ENCODE results near the gene IWS1. TPM values are rescaled to one million over a fixed set of nuclear protein-coding genes. Genes with fewer than 3 reads are reported as not detected.

Gene IWS1
- total and polyA plus RNA-seq, 2 experiments from 2014 or later = 32.4 to 42.4 TPM

- no peaks in the 10 kb centered on the region for H3K27me3 ChIP-seq (replicated peaks; ENCODE audit: insufficient read depth)
- H2AFZ ChIP-seq = no peak overlapping the region
- no peak for DNase-seq
- no peaks in the 10 kb centered on the region for H3K4me1 ChIP-seq (ENCODE audit: insufficient read depth)
- no peak overlapping the region for H3K9ac ChIP-seq
- H3K4me2 ChIP-seq (ENCODE audit: unreplicated experiment) = no peak overlapping the region
- H3K9me2 ChIP-seq (ENCODE audit: insufficient read depth) = no peaks in the 10 kb centered on the region
- no peak overlapping the region for H3K27ac ChIP-seq
- in situ Hi-C loops (cut with MboI) = no loop called here
- 84% methylated on average over 13 of the region's 13 CpGs for WGBS, 2 experiments (ENCODE audit: low coverage in 1 of 2, low lambda C conversion rate in 2 of 2, missing lambda C conversion rate in 2 of 2)
- H4K20me1 ChIP-seq (ENCODE audit: insufficient read depth) = no peaks in the 10 kb centered on the region
- H3K4me3 ChIP-seq = no peak overlapping the region
- no peaks in the 10 kb centered on the region for H3K9me3 ChIP-seq (ENCODE audit: low read depth)
- H3K36me3 ChIP-seq (ENCODE audit: low read depth) = no peaks in the 10 kb centered on the region
- TF ChIP-seq EZH2 (IDR thresholded peaks at IDR 0.05; ENCODE audit: insufficient read depth, poor library complexity, severe bottlenecking) (no peak), EZH2phosphoT487 (IDR thresholded peaks at IDR 0.05; ENCODE audit: insufficient read depth, low read depth) (no peak)
- H3F3A ChIP-seq (ENCODE audit: insufficient read depth) = no peaks in the 10 kb centered on the region
- no peaks in the 10 kb centered on the region for H3K79me2 ChIP-seq (ENCODE audit: insufficient read depth)
Measured at GRCh38 chr2:127437781-127438726, 88.2 kb downstream of the IWS1 start.

- H3K4me3 ChIP-seq = no peak overlapping the region
- no peak overlapping the region for H3K9ac ChIP-seq
- H4K20me1 ChIP-seq (ENCODE audit: insufficient read depth) = no peaks in the 10 kb centered on the region
- 87 to 93% methylated on average over 9 of the region's 9 CpGs for WGBS, 2 experiments (ENCODE audit: low coverage in 1 of 2, low lambda C conversion rate in 2 of 2, missing lambda C conversion rate in 2 of 2)
- no peak overlapping the region for H3K4me2 ChIP-seq (ENCODE audit: unreplicated experiment)
- H3K79me2 ChIP-seq (ENCODE audit: insufficient read depth) = no peaks in the 10 kb centered on the region
- H3K36me3 ChIP-seq (ENCODE audit: low read depth) = no peaks in the 10 kb centered on the region
- no peaks in the 10 kb centered on the region for H3K9me2 ChIP-seq (ENCODE audit: insufficient read depth)
- in situ Hi-C loops (cut with MboI) = no loop called here
- no peaks in the 10 kb centered on the region for H3K4me1 ChIP-seq (ENCODE audit: insufficient read depth)
- H3F3A ChIP-seq (ENCODE audit: insufficient read depth) = no peaks in the 10 kb centered on the region
- no peak for TF ChIP-seq EZH2 (IDR thresholded peaks at IDR 0.05; ENCODE audit: insufficient read depth, poor library complexity, severe bottlenecking)
- TF ChIP-seq EZH2phosphoT487 (IDR thresholded peaks at IDR 0.05; ENCODE audit: insufficient read depth, low read depth) = no peak
- H2AFZ ChIP-seq = no peak overlapping the region
- no peaks in the 10 kb centered on the region for H3K27me3 ChIP-seq (replicated peaks; ENCODE audit: insufficient read depth)
- no peaks in the 10 kb centered on the region for H3K9me3 ChIP-seq (ENCODE audit: low read depth)
- no peak overlapping the region for H3K27ac ChIP-seq
- no peak for DNase-seq
Measured at GRCh38 chr2:127437056-127437455, 89.2 kb downstream of the IWS1 start.

GRCh38 chr2:127434515-127434914 lies 91.8 kb downstream of the IWS1 start:
- Histone ChIP-seq H3K9me2 (ENCODE audit: insufficient read depth) (no peaks in the 10 kb centered on the region), H3K79me2 (ENCODE audit: insufficient read depth) (no peaks in the 10 kb centered on the region), H4K20me1 (ENCODE audit: insufficient read depth) (no peaks in the 10 kb centered on the region), H3K36me3 (ENCODE audit: low read depth) (no peaks in the 10 kb centered on the region), H3K9ac (no peak overlapping the region), H3F3A (ENCODE audit: insufficient read depth) (no peaks in the 10 kb centered on the region), H3K4me2 (ENCODE audit: unreplicated experiment) (no peak overlapping the region), H3K9me3 (ENCODE audit: low read depth) (no peaks in the 10 kb centered on the region), H3K4me1 (ENCODE audit: insufficient read depth) (no peaks in the 10 kb centered on the region), H2AFZ (no peak overlapping the region), H3K27ac (no peak overlapping the region), H3K4me3 (no peak overlapping the region), H3K27me3 (replicated peaks; ENCODE audit: insufficient read depth) (no peaks in the 10 kb centered on the region)
- WGBS, 2 experiments (ENCODE audit: low coverage in 1 of 2, low lambda C conversion rate in 2 of 2, missing lambda C conversion rate in 2 of 2) = 95 to 96% methylated on average over 6 of the region's 6 CpGs
- no peak for DNase-seq
- no peak for TF ChIP-seq EZH2phosphoT487 (IDR thresholded peaks at IDR 0.05; ENCODE audit: insufficient read depth, low read depth)
- no peak for TF ChIP-seq EZH2 (IDR thresholded peaks at IDR 0.05; ENCODE audit: insufficient read depth, poor library complexity, severe bottlenecking)
- in situ Hi-C loops (cut with MboI) = no loop called here

- H3F3A ChIP-seq (ENCODE audit: insufficient read depth) = no peaks in the 10 kb centered on the region
- WGBS, 2 experiments (ENCODE audit: low coverage in 1 of 2, low lambda C conversion rate in 2 of 2, missing lambda C conversion rate in 2 of 2) = 79 to 83% methylated on average over 14 of the region's 14 CpGs
- H3K4me1 ChIP-seq (ENCODE audit: insufficient read depth) = no peaks in the 10 kb centered on the region
- no peak overlapping the region for H3K4me3 ChIP-seq
- no peaks in the 10 kb centered on the region for H3K9me3 ChIP-seq (ENCODE audit: low read depth)
- no peak for DNase-seq
- H3K36me3 ChIP-seq (ENCODE audit: low read depth) = no peaks in the 10 kb centered on the region
- no peaks in the 10 kb centered on the region for H4K20me1 ChIP-seq (ENCODE audit: insufficient read depth)
- H3K79me2 ChIP-seq (ENCODE audit: insufficient read depth) = no peaks in the 10 kb centered on the region
- H3K27me3 ChIP-seq (replicated peaks; ENCODE audit: insufficient read depth) = no peaks in the 10 kb centered on the region
- H3K9ac ChIP-seq = no peak overlapping the region
- H3K4me2 ChIP-seq (ENCODE audit: unreplicated experiment) = no peak overlapping the region
- no peaks in the 10 kb centered on the region for H3K9me2 ChIP-seq (ENCODE audit: insufficient read depth)
- TF ChIP-seq EZH2 (IDR thresholded peaks at IDR 0.05; ENCODE audit: insufficient read depth, poor library complexity, severe bottlenecking) (no peak), EZH2phosphoT487 (IDR thresholded peaks at IDR 0.05; ENCODE audit: insufficient read depth, low read depth) (no peak)
- H2AFZ ChIP-seq = no peak overlapping the region
- in situ Hi-C loops (cut with MboI) = no loop called here
- H3K27ac ChIP-seq = no peak overlapping the region
Measured at GRCh38 chr2:127431408-127432023, 94.8 kb downstream of the IWS1 start.

Small RNAs within 50 kb of the gene (small RNA-seq; reads per million reads assigned to genes)
- not detected for gene RNU4-48P (ENCODE audit: low read depth, low replicate concordance)

Other genes starting within 250 kb of the IWS1 start
- gene ERCC3, start 232.3 kb downstream of the IWS1 start, total RNA-seq (2014; rRNA removed; shearing (Covaris generic)) = 38.8 and 42.9 TPM in 2 replicates
- gene ERCC3, start 232.3 kb downstream of the IWS1 start, polyA plus RNA-seq (2016; fragmentation: Nextera tagmentation; extraction: Ambion mirVana) = 37.5 and 41.8 TPM in 2 replicates
- gene MAP3K2, start 138.5 kb downstream of the IWS1 start, total RNA-seq (2014; rRNA removed; shearing (Covaris generic)) = 39.6 and 41.0 TPM in 2 replicates
- gene MAP3K2, start 138.5 kb downstream of the IWS1 start, polyA plus RNA-seq (2016; fragmentation: Nextera tagmentation; extraction: Ambion mirVana) = 32.9 and 36.7 TPM in 2 replicates
- gene PROC, start 108.1 kb downstream of the IWS1 start, total RNA-seq (2014; rRNA removed; shearing (Covaris generic)) = not detected in 2 replicates
- not detected in 2 replicates for gene PROC, start 108.1 kb downstream of the IWS1 start, polyA plus RNA-seq (2016; fragmentation: Nextera tagmentation; extraction: Ambion mirVana)
- gene MYO7B, start 9.2 kb upstream of the IWS1 start, total RNA-seq (2014; rRNA removed; shearing (Covaris generic)) = under 0.01 TPM in 1 of 2 replicates, not detected in the other
- gene MYO7B, start 9.2 kb upstream of the IWS1 start, polyA plus RNA-seq (2016; fragmentation: Nextera tagmentation; extraction: Ambion mirVana) = not detected in 2 replicates
- not detected in 2 replicates for gene GPR17, start 119.7 kb upstream of the IWS1 start, total RNA-seq (2014; rRNA removed; shearing (Covaris generic))
- gene GPR17, start 119.7 kb upstream of the IWS1 start, polyA plus RNA-seq (2016; fragmentation: Nextera tagmentation; extraction: Ambion mirVana) = 0.11 TPM in 1 of 2 replicates, not detected in the other
- 3.8 and 7.2 TPM in 2 replicates for gene LIMS2, start 149.0 kb upstream of the IWS1 start, total RNA-seq (2014; rRNA removed; shearing (Covaris generic))
- gene LIMS2, start 149.0 kb upstream of the IWS1 start, polyA plus RNA-seq (2016; fragmentation: Nextera tagmentation; extraction: Ambion mirVana) = 30.4 and 33.7 TPM in 2 replicates
- 5.7 and 9.4 TPM in 2 replicates for gene SFT2D3, start 175.0 kb upstream of the IWS1 start, total RNA-seq (2014; rRNA removed; shearing (Covaris generic))
- not detected in 2 replicates for gene SFT2D3, start 175.0 kb upstream of the IWS1 start, polyA plus RNA-seq (2016; fragmentation: Nextera tagmentation; extraction: Ambion mirVana)